ENCODE data around the gene PCARE.
A peak's percentile ranks its signal among the peaks of the same experiment; 100 is the strongest.

Gene PCARE

DNA sequence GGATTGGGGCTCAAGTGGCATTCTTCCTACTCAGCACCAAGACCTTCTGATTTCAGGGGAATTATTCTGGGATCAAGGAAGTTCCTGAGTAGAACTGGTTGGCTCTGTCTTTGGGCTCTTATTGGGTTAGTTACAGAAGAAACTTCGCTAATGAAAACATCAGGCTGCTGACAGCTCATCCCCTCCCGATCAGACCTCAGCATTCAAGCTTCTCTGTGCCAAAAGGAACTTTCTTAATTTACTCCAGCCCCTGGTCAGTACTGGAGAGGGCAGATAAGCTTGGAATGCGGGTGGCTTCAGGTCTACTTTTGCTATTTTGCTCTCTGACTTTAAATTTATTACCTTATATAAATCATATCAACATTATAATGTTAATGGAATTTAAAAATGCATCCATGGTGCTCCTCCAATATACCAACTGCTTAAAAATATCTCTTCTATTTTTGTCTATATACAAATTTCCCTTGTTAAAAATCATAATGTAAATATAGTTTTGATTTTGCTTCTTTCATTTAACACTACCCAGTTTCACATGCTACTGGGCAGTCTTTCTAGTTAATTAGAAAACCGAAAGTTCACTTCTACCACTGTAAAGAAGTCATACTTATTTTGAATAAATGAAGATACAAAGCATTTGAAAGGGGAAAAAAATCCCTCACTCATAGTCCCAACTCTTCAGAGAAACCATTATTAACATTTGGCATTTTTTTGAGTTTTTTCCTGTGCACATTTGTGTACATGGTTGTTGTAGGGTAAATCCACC lies 34.4 kb downstream of the PCARE start:
- no peak for DNase-seq
- Histone ChIP-seq H2BK120ac (ENCODE audit: low read depth, low read length) (no peak overlapping the region), H3K18ac (ENCODE audit: low read length) (no peak overlapping the region), H2BK5ac (ENCODE audit: low read length) (no peak overlapping the region), H3K9ac (ENCODE audit: low read length) (no peak overlapping the region), H3K23ac (ENCODE audit: low read length) (no peak overlapping the region), H3K27me3 (ENCODE audit: insufficient read depth, low read length, poor library complexity) (no peaks in the 10 kb centered on the region), H3K4me2 (ENCODE audit: low read length) (no peak overlapping the region), H2AK5ac (ENCODE audit: low read length) (no peak overlapping the region), H4K8ac (ENCODE audit: low read depth, low read length) (no peak overlapping the region), H3K36me3 (ENCODE audit: control insufficient read depth, insufficient read depth, low read length) (no peaks in the 10 kb centered on the region), H3K56ac (ENCODE audit: low read length) (no peak overlapping the region), H2BK15ac (replicated peaks; ENCODE audit: low read depth) (no peak overlapping the region), H3K4ac (ENCODE audit: low read depth, low read length) (no peak overlapping the region), H4K5ac (ENCODE audit: low read length) (no peak overlapping the region), H3K4me1 (ENCODE audit: control insufficient read depth, low read depth, low read length) (no peaks in the 10 kb centered on the region), H3K79me2 (ENCODE audit: control insufficient read depth, insufficient read depth, low read length) (no peaks in the 10 kb centered on the region), H3K4me3 (ENCODE audit: low read length) (no peak overlapping the region), H3K27ac (ENCODE audit: low read depth, low read length) (no peak overlapping the region), H3K79me1 (ENCODE audit: low read length) (no peaks in the 10 kb centered on the region)
- WGBS (ENCODE audit: extremely low coverage, insufficient coverage, low lambda C conversion rate): no CpG with 5 or more reads among the region's 4 CpGs

DNA sequence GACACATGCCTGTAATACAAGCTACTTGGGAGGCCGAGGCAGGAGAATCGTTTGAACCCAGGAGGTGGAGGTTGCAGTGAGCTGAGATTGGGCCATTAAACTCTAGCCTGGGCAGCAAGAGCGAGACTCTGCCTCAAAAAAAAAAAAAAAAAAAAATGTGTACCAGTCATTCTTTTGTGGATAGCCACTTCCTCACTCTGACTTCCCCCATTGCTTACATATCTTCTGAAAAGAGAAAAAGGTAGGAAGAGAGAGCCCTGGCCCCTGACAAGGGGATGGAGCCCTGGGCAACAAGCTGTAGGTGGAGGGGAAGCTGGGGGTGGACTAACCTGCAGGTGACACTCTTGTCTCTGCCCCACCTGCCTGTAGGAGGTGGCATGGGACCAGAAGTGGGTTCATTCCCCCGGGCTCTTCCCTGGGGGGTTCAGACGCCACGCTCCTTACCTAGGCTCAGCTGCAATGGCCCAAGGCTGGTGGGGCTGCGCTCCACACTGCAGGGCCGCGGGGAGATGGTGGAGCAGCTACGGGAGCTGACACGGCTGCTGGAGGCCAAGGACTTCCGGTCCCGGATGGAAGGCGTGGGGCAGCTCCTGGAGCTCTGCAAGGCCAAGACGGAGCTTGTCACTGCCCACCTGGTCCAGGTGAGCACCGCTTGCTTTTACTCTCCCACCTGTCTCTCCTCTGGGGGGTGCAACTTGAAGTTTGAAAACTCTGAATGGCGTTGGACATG lies 39.1 kb downstream of the PCARE start:
- no peak overlapping the region for H3K4me3 ChIP-seq (ENCODE audit: low read length)
- H3K56ac ChIP-seq (ENCODE audit: low read length): no peak overlapping the region
- H3K4me1 ChIP-seq (ENCODE audit: control insufficient read depth, low read depth, low read length): peaks cover 2% of the 10 kb centered on the region
- no peak for DNase-seq
- no peaks in the 10 kb centered on the region for H3K36me3 ChIP-seq (ENCODE audit: control insufficient read depth, insufficient read depth, low read length)
- no CpG with 5 or more reads among the region's 17 CpGs for WGBS (ENCODE audit: extremely low coverage, insufficient coverage, low lambda C conversion rate)
- no peak overlapping the region for H2BK120ac ChIP-seq (ENCODE audit: low read depth, low read length)
- no peak overlapping the region for H3K27ac ChIP-seq (ENCODE audit: low read depth, low read length)
- no peak overlapping the region for H3K4ac ChIP-seq (ENCODE audit: low read depth, low read length)
- no peaks in the 10 kb centered on the region for H3K27me3 ChIP-seq (ENCODE audit: insufficient read depth, low read length, poor library complexity)
- H2BK15ac ChIP-seq (replicated peaks; ENCODE audit: low read depth): no peak overlapping the region
- no peak overlapping the region for H4K5ac ChIP-seq (ENCODE audit: low read length)
- H2AK5ac ChIP-seq (ENCODE audit: low read length): no peak overlapping the region
- H3K79me2 ChIP-seq (ENCODE audit: control insufficient read depth, insufficient read depth, low read length): no peaks in the 10 kb centered on the region
- no peak overlapping the region for H3K9ac ChIP-seq (ENCODE audit: low read length)
- H3K79me1 ChIP-seq (ENCODE audit: low read length): no peaks in the 10 kb centered on the region
- H3K18ac ChIP-seq (ENCODE audit: low read length): no peak overlapping the region
- no peak overlapping the region for H3K23ac ChIP-seq (ENCODE audit: low read length)
- no peak overlapping the region for H2BK5ac ChIP-seq (ENCODE audit: low read length)
- H4K8ac ChIP-seq (ENCODE audit: low read depth, low read length): no peak overlapping the region
- H3K4me2 ChIP-seq (ENCODE audit: low read length): no peak overlapping the region

DNA sequence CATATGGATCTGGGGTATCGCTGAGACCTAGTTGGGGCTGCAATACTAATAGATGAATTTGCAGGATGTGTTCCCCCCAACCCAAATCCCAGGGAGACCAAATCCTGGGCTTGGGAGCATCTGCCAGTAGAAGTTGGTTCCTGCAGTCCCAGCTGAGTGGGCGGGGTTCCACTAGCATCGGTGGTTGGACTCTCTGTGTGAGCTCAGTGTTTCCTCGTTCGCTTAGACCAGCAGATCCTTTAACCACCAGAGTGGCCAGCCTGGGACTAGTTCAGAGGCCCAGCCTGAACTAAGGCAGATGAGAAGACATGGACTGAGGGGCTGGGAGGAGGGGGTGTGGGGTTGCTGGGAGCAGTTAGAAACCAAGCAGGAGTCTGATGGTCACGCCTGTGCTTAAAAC lies 40.7 kb downstream of the PCARE start:
- H2AK5ac ChIP-seq (ENCODE audit: low read length): peak overlapping the region; percentile 35
- H2BK5ac ChIP-seq (ENCODE audit: low read length): no peak overlapping the region
- WGBS (ENCODE audit: extremely low coverage, insufficient coverage, low lambda C conversion rate): no CpG with 5 or more reads among the region's 6 CpGs
- H3K9ac ChIP-seq (ENCODE audit: low read length): no peak overlapping the region
- no peak overlapping the region for H3K23ac ChIP-seq (ENCODE audit: low read length)
- DNase-seq: peak; percentile 15
- no peak overlapping the region for H2BK15ac ChIP-seq (replicated peaks; ENCODE audit: low read depth)
- H3K4ac ChIP-seq (ENCODE audit: low read depth, low read length): no peak overlapping the region
- H3K36me3 ChIP-seq (ENCODE audit: control insufficient read depth, insufficient read depth, low read length): no peaks in the 10 kb centered on the region
- H2BK120ac ChIP-seq (ENCODE audit: low read depth, low read length): no peak overlapping the region
- H3K79me1 ChIP-seq (ENCODE audit: low read length): no peaks in the 10 kb centered on the region
- peak overlapping the region; percentile 1 for H3K27ac ChIP-seq (ENCODE audit: low read depth, low read length)
- H3K27me3 ChIP-seq (ENCODE audit: insufficient read depth, low read length, poor library complexity): no peaks in the 10 kb centered on the region
- H3K79me2 ChIP-seq (ENCODE audit: control insufficient read depth, insufficient read depth, low read length): no peaks in the 10 kb centered on the region
- no peak overlapping the region for H3K56ac ChIP-seq (ENCODE audit: low read length)
- no peak overlapping the region for H4K5ac ChIP-seq (ENCODE audit: low read length)
- H3K4me3 ChIP-seq (ENCODE audit: low read length): no peak overlapping the region
- no peak overlapping the region for H4K8ac ChIP-seq (ENCODE audit: low read depth, low read length)
- H3K4me1 ChIP-seq (ENCODE audit: control insufficient read depth, low read depth, low read length): peaks cover 2% of the 10 kb centered on the region
- no peak overlapping the region for H3K18ac ChIP-seq (ENCODE audit: low read length)
- H3K4me2 ChIP-seq (ENCODE audit: low read length): no peak overlapping the region

DNA sequence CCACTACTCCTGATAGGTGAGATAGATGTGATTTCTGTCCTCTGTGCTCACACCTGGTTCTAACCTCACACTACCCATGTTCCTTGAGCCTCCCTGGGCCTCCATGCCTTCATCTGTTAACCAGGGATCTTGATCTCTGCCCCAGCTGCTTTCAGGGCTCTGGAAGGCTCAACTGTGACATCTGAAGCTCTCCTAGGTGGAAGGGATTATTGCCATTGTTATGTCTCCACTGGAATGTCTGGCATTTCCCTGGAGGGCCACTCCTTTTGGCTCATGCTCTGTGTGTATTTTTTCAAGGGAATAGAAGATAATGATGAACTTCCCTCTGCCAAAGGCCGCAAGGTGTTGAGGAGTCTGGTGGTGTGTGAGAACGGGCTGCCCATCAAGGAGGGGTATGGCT lies 41.2 kb downstream of the PCARE start:
- Histone ChIP-seq H3K79me2 (ENCODE audit: control insufficient read depth, insufficient read depth, low read length) (no peaks in the 10 kb centered on the region), H3K4me3 (ENCODE audit: low read length) (no peak overlapping the region), H4K8ac (ENCODE audit: low read depth, low read length) (no peak overlapping the region), H3K36me3 (ENCODE audit: control insufficient read depth, insufficient read depth, low read length) (no peaks in the 10 kb centered on the region), H3K56ac (ENCODE audit: low read length) (no peak overlapping the region), H3K9ac (ENCODE audit: low read length) (no peak overlapping the region), H3K4me2 (ENCODE audit: low read length) (no peak overlapping the region), H3K23ac (ENCODE audit: low read length) (no peak overlapping the region), H4K5ac (ENCODE audit: low read length) (no peak overlapping the region), H3K27ac (ENCODE audit: low read depth, low read length) (no peak overlapping the region), H2BK5ac (ENCODE audit: low read length) (no peak overlapping the region), H3K18ac (ENCODE audit: low read length) (no peak overlapping the region), H2BK120ac (ENCODE audit: low read depth, low read length) (no peak overlapping the region), H3K4me1 (ENCODE audit: control insufficient read depth, low read depth, low read length) (peaks cover 2% of the 10 kb centered on the region), H2BK15ac (replicated peaks; ENCODE audit: low read depth) (no peak overlapping the region), H3K4ac (ENCODE audit: low read depth, low read length) (no peak overlapping the region), H3K79me1 (ENCODE audit: low read length) (no peaks in the 10 kb centered on the region), H3K27me3 (ENCODE audit: insufficient read depth, low read length, poor library complexity) (no peaks in the 10 kb centered on the region), H2AK5ac (ENCODE audit: low read length) (peak overlapping the region; percentile 35)
- peak; percentile 94 for DNase-seq
- WGBS (ENCODE audit: extremely low coverage, insufficient coverage, low lambda C conversion rate): no CpG with 5 or more reads among the region's 2 CpGs

DNA sequence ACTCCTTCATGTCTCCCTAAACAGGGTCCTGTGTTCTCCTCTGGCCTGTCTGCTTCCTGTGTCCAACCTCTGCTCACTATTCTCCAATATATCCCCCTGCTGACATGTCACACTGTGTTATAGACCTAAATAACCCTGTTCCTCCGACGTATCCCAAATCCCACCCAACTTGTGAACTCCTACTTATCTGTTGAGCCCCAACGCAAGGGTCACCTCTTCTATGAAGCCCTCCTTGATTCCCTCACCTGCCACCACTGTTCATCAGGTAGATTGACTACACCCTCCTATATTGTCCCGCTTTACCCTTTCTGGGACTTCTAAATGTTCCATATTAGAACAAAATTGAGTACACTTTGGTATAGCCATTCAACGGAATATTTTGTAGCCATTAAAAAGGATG lies 42.1 kb downstream of the PCARE start:
- Histone ChIP-seq H3K36me3 (ENCODE audit: control insufficient read depth, insufficient read depth, low read length) (no peaks in the 10 kb centered on the region), H3K4me3 (ENCODE audit: low read length) (no peak overlapping the region), H3K56ac (ENCODE audit: low read length) (no peak overlapping the region), H3K9ac (ENCODE audit: low read length) (no peak overlapping the region), H3K4me1 (ENCODE audit: control insufficient read depth, low read depth, low read length) (peaks cover 2% of the 10 kb centered on the region), H2AK5ac (ENCODE audit: low read length) (no peak overlapping the region), H3K4me2 (ENCODE audit: low read length) (no peak overlapping the region), H2BK5ac (ENCODE audit: low read length) (no peak overlapping the region), H2BK15ac (replicated peaks; ENCODE audit: low read depth) (no peak overlapping the region), H3K27ac (ENCODE audit: low read depth, low read length) (no peak overlapping the region), H3K79me1 (ENCODE audit: low read length) (no peaks in the 10 kb centered on the region), H3K4ac (ENCODE audit: low read depth, low read length) (no peak overlapping the region), H4K5ac (ENCODE audit: low read length) (no peak overlapping the region), H3K79me2 (ENCODE audit: control insufficient read depth, insufficient read depth, low read length) (no peaks in the 10 kb centered on the region), H2BK120ac (ENCODE audit: low read depth, low read length) (no peak overlapping the region), H3K27me3 (ENCODE audit: insufficient read depth, low read length, poor library complexity) (no peaks in the 10 kb centered on the region), H3K23ac (ENCODE audit: low read length) (no peak overlapping the region), H3K18ac (ENCODE audit: low read length) (no peak overlapping the region), H4K8ac (ENCODE audit: low read depth, low read length) (no peak overlapping the region)
- no CpG with 5 or more reads among the region's 5 CpGs for WGBS (ENCODE audit: extremely low coverage, insufficient coverage, low lambda C conversion rate)
- DNase-seq: no peak

Data from mesendoderm (in vitro differentiated cells).